GM21447 (cell line): Measurements from ENCODE around the gene GZMM.

Experiments used
- ATAC-seq: cut with Tn5 transposase; IDR thresholded peaks from one replicate; pipeline ENCODE4 v1.9.1; 2021; ENCODE audit not compliant: unreplicated experiment

GZMM gene

GRCh38 chr19:533364-534058, 10.3 kb upstream of the GZMM start:
- ATAC-seq = no peak

GRCh38 chr19:534088-534487, 9.8 kb upstream of the GZMM start:
- no peak for ATAC-seq

GRCh38 chr19:535017-535835, 8.6 kb upstream of the GZMM start:
- ATAC-seq = no peak

- ATAC-seq = no peak
These were observed 7.6 kb upstream of the GZMM start for GRCh38 chr19:536031-536880.

GRCh38 chr19:536881-537404, 6.9 kb upstream of the GZMM start:
- ATAC-seq = no peak

GRCh38 chr19:538641-539428, 5.0 kb upstream of the GZMM start:
- no peak for ATAC-seq

- ATAC-seq = no peak
These were observed 4.3 kb upstream of the GZMM start for GRCh38 chr19:539429-540030.

- no peak for ATAC-seq
These were observed 2.8 kb upstream of the GZMM start for GRCh38 chr19:540867-541637.

GRCh38 chr19:541699-542098, 2.2 kb upstream of the GZMM start:
- ATAC-seq = no peak

- no peak for ATAC-seq
These were observed 1.5 kb upstream of the GZMM start for GRCh38 chr19:542173-542866.

- no peak for ATAC-seq
These were observed 3.3 kb downstream of the GZMM start for GRCh38 chr19:547117-547516.

GRCh38 chr19:547836-548720, 4.2 kb downstream of the GZMM start:
- no peak for ATAC-seq

- ATAC-seq = no peak
These were observed 5.3 kb downstream of the GZMM start for GRCh38 chr19:548886-549830.

GRCh38 chr19:554817-555216, 11.0 kb downstream of the GZMM start:
- ATAC-seq = no peak

GRCh38 chr19:555474-555808, 11.6 kb downstream of the GZMM start:
- ATAC-seq = no peak

- ATAC-seq = no peak
These were observed 12.9 kb downstream of the GZMM start for GRCh38 chr19:556611-557382.
